Hematopoietic multipotent progenitor cell treated with erythropoietin and hydrocortisone succinate and interleukin-3 and kit ligand, for 17 days (in vitro differentiated cells): ENCODE data around the gene C1orf198.

Experiments used
- DNase-seq: peaks from one replicate; pipeline ENCODE4 v3.0.0-alpha.2; 2015; ENCODE audit warnings: low spot score

C1orf198 gene

GRCh38 chr1:230867903-230868735 lies at the start of gene C1orf198:
C1orf198 (minus strand) TSS chr1:230868521; CDS start chr1:230868512, 9 bp downstream.
- peak; percentile 70 for DNase-seq

GRCh38 chr1:230917284-230918135 lies 49.2 kb upstream of the C1orf198 start:
- peak; percentile 92 for DNase-seq

- peak; percentile 74 for DNase-seq
Observed at GRCh38 chr1:230916587-230917283, 48.4 kb upstream of the C1orf198 start.

- DNase-seq = peak; percentile 28
Observed at GRCh38 chr1:230915078-230915477, 46.8 kb upstream of the C1orf198 start.

GRCh38 chr1:230913496-230913895 lies 45.2 kb upstream of the C1orf198 start:
- no peak for DNase-seq

- no peak for DNase-seq
Observed at GRCh38 chr1:230910755-230911117, 42.4 kb upstream of the C1orf198 start.

GRCh38 chr1:230909974-230910754 lies 41.8 kb upstream of the C1orf198 start:
- no peak for DNase-seq

GRCh38 chr1:230907472-230908205 lies 39.3 kb upstream of the C1orf198 start:
- no peak for DNase-seq

GRCh38 chr1:230906226-230906625 lies 37.9 kb upstream of the C1orf198 start:
- DNase-seq = no peak

GRCh38 chr1:230905733-230906132 lies 37.4 kb upstream of the C1orf198 start:
- no peak for DNase-seq

- DNase-seq = no peak
Observed at GRCh38 chr1:230902349-230902923, 34.1 kb upstream of the C1orf198 start.

GRCh38 chr1:230901671-230902070 lies 33.4 kb upstream of the C1orf198 start:
- no peak for DNase-seq

- DNase-seq = no peak
Observed at GRCh38 chr1:230900984-230901383, 32.7 kb upstream of the C1orf198 start.

- DNase-seq = no peak
Observed at GRCh38 chr1:230899841-230900251, 31.5 kb upstream of the C1orf198 start.

- no peak for DNase-seq
Observed at GRCh38 chr1:230898748-230899147, 30.4 kb upstream of the C1orf198 start.

GRCh38 chr1:230898144-230898543 lies 29.8 kb upstream of the C1orf198 start:
- no peak for DNase-seq

GRCh38 chr1:230896779-230897178 lies 28.5 kb upstream of the C1orf198 start:
- DNase-seq = no peak

GRCh38 chr1:230895452-230895851 lies 27.1 kb upstream of the C1orf198 start:
- DNase-seq = no peak

GRCh38 chr1:230894664-230895063 lies 26.3 kb upstream of the C1orf198 start:
- DNase-seq = no peak

- no peak for DNase-seq
Observed at GRCh38 chr1:230894032-230894431, 25.7 kb upstream of the C1orf198 start.
